NCI-H345 treated with DMSO at 0.1 percent for 48 hours (cell line): Measurements from ENCODE around the gene OR2D2.
"Not testable (repeated sequence)": the region's sequence is repeated elsewhere in the genome, so short reads cannot be mapped to it uniquely, and the experiment has no call there.

ENCODE experiments used
- DNase-seq: peaks from one replicate; lab custom pipeline; 2025; ENCODE audit not compliant: unreplicated experiment; lab: John Stamatoyannopoulos, UW

OR2D2 gene

DNA sequence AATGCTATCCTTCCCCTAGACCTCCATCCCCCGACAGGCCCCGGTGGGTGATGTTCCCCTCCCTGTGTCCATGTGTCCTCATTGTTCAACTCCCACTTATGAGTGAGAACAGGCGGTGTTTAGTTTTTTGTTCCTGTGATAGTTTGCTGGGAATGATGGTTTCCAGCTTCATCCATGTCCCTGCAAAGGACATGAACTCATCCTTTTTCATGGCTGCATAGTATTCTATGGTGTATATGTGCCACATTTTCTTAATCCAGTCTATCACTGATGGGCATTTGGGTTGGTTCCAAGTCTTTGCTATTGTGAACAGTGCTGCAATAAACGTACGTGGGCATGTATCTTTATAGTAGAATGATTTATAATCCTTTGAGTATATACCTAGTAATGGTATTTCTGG is 4.6 kb downstream of the OR2D2 start:
- not testable (repeated sequence) for DNase-seq

DNA sequence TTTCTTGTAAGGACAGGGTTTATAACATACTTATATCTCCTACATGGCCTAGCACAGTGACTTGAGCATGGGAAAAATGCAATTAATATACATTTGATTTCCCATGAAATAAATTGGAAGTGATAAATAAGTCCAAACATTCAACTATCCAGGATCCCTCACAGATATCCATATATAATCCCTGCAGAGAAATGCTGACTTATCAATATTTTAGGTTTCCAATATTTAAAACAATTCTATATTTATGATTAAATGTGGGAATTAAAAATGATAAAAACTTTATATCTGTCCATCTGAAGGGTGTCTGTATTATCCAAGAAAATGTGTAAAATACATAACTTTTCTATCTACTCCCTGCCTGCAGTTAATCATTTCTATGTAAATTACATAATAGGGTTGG is 9.5 kb downstream of the OR2D2 start:
- no peak for DNase-seq

DNA sequence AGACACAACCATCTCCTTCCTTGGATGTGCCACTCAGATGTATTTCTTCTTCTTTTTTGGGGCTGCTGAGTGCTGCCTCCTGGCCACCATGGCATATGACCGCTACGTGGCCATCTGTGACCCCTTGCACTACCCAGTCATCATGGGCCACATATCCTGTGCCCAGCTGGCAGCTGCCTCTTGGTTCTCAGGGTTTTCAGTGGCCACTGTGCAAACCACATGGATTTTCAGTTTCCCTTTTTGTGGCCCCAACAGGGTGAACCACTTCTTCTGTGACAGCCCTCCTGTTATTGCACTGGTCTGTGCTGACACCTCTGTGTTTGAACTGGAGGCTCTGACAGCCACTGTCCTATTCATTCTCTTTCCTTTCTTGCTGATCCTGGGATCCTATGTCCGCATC is 15.4 kb downstream of the OR2D2 start:
- no peak for DNase-seq

DNA sequence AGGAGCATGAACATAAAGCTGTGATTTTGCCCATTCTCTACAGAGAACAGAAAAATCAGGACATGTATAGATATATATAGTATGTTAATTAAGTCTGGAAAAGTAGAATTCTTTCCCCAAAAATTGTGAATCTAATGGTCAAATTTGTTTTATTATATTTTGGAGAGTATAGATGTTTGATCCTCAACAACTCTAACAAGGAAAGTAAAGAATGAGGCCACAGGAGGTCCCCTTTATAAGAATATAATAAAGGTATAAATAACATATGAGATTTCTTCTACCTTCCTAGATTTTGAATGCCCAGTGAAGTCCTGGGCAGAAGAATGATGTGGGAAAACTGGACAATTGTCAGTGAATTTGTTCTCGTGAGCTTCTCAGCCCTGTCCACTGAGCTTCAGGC is 16.0 kb downstream of the OR2D2 start, which contains the start of gene OR10A4:
TSS of gene OR10A4 (plus strand) at position 301 of the 400 bp plus-strand sequence. CDS start at position 324, 23 bp downstream.
- DNase-seq = no peak

DNA sequence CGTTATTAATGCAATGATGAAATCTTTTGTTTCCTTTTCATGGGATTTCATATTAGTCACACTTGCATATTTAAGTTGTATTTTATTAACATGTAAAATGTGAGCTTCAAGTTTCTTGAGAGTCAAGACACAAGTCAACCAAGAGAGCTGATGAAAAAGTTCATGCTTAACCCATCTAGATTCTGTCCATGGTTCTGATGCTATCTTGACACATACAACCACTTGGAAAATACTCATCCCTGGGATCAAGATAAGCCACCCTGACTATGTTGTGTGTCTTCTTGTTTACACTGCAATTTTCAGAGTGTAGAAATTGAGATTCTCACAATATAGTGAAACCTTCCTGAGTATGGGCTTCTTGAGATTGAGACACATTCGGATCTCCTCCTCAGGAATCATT is 16.5 kb downstream of the OR2D2 start:
- DNase-seq = no peak

DNA sequence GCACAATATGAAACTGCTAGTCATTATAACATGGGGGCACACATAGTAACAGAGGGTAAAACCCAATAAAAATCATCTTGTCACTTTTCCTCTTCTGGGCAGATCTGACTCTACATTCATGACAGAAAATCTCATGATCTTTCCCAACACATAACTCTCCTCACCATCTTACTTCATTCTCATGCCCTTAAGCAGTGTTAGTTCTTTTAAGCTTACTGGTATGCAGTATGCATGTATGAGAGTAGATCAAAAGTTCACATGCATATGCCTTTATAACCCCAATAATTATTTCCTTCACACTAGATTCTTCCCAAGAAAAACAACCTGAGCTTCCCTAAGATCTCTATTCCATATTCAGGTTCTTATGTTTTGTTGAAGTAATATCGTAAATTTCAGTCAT is 21.0 kb downstream of the OR2D2 start:
- DNase-seq = no peak

DNA sequence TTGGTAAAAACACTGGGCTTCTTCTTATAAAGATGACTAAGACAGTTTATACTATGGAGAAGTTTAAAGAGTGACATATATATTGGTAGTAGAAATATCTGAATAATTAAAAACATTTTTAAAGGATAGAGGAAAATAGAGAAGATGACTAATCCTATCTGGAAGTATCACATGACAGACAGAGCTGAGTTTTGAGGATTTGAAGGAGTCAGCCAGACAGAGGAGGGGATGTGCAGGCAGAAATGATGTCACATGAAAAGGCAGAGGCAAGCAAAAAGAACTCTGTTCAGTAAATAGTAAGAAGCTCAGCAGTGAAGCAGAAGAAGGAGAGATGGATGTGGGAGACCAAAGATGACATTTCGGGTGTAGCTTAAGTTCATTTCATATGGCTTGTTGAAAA is 27.9 kb downstream of the OR2D2 start:
- DNase-seq = no peak

DNA sequence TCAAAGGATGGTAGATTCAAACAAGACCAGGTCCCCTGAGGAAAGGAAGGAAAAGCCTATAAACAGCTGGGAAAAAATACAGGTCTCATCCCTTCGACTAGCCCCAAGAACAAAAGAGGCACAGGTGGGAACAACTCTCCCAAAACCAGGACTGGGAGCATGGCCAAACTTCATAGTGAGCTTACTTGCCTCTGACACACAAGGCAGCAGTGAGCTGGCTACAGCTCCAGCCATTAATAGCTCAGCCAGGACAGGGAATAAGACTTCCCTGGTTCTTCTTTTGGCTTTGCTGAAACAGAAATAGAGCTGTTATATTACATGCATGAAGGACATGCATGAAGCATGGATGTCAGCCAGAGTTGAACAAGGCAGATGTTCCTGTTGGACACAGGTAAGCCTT is 29.3 kb downstream of the OR2D2 start, which contains the start of gene OR10A2:
TSS of gene OR10A2 (plus strand) at position 97 of the 400 bp plus-strand sequence. CDS start 6,698 bp downstream, outside the sequence.
- no peak for DNase-seq

DNA sequence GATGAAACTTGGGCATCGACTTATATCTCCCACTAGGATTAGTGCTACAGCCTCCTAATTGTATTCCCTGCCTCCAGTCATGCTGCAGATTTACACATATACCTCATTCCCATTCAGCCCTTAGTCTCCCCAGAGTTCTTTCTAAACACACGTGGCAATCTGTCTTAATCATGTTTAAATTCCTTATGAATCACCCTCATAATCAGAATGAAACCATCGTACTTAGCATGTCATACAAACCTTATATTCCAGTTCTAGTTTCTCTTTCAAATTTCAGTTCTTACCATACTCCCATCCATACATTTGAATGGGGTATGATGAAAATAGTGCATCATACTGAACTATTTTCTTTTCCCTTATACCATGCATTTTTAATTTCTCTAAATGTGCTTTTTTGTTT is 35.4 kb downstream of the OR2D2 start:
- no peak for DNase-seq

DNA sequence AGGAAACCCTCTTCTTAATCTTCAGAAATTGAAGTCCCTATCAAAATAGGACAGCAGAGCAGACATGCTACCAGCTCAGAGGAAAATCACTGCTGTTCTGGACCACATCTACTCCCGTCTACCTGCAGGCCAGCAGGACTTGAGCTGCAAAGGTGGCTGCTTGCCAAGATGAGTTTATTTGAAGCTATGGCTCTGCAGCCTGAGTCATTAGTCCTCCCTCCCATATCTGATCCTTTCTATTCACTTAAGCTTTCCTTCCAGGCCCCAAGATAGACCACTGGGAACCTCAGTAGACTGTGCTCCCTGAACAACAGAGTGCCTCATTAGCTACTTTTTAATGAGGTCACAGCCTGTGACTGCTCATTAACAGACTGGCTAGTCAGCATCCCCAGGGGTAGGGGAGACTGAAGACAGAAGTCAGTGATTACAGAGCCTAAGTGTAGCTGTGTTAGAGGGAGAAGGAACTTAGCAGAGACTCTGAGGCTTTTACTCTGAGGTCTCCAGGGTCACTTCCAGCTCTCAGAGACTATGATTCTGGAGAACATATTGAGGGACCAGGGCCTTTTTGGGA is 36.2 kb downstream of the OR2D2 start:
- no peak for DNase-seq

DNA sequence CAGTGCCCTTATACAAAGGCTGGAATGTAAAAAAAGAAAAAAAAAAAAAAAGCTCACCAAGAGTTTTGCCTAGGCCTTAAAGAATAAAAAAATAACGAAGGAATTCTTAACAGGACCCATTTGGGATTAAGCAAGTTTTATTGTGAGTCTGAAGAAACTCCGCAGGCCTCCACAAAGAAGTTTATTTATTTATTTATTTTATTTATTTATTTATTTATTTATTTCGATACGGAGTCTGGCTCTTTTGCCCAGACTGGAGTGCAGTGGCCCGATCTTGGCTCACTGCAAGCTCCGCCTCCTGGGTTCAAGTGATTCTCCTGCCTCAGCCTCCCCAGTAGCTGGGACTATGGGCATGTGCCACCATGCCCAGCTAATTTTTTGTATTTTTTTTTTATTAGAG is 37.5 kb downstream of the OR2D2 start:
- DNase-seq = not testable (repeated sequence)

DNA sequence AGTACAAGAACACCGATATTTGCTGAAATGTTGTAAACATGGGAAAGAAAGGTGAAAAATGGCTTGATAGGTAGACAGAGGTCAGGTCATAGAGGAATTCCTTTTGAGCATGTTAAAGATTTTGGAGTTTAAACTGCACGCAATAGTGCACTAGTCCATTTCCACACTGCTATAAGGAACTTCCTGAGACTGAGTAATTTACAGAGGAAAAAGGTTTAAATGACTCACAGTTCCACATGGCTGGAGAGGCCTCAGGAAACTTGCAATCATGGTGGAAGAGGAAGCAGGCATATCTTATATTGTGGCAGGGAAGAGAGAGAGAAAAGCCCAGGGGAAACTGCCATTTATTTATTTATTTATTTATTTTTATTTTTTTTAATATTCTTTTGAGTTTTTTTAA is 41.8 kb downstream of the OR2D2 start:
- DNase-seq = no peak

DNA sequence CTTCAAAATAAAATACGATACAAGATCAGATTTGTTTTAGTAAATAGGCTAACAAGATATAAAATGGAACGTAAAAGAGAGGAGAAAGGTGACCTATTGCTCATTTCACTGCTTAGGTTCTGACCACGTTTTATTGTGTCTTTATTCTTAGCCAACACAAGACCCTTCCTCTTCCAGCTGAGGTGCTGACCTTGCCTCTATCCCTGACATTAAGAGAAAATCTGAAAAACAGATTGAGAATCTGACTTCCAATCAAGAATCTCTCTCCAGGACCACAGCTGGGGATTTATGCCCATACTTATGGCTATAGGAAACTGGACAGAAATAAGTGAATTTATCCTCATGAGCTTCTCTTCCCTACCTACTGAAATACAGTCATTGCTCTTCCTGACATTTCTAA is 46.9 kb downstream of the OR2D2 start, which contains the start of gene OR10A5:
TSS of gene OR10A5 (plus strand) at position 301 of the 400 bp plus-strand sequence. CDS start at position 301, 0 bp downstream.
- DNase-seq = no peak

DNA sequence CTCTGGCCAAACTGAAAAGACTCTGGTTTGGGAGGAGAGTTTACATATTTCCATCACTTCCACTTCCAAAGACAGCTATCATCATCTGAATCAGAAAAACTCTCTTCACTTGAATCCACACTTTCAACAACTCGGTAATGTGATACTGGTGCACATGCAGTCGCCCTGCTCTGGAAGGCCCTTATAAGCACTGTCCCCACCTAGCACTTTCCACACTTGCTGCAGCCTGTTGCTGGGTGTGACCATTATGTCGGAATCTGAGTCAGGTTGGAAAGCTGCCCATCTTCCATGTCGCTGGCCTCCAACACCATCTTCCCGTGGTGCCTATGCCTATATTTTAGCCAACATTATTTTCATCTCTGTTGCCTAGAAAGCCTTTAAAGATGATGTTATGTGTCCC is 47.9 kb downstream of the OR2D2 start:
- no peak for DNase-seq

DNA sequence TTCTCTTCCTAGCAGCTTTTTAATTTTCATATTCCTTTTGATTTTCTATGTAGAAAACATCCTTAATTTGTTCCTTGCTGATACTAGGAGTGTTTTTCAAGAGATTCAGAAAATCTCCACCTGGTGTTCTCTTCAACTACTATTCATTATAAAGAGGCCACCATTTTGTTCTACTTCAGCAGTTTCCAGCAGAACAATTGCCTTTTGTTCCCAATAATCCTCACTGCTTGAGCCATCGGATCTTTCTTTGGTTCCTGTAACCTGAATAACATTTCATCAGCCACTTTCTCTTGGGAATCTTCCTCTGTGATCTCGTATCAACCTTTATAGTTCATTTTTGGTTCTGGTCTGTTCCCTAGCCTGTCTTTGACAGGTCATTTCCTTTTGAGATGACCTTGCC is 48.6 kb downstream of the OR2D2 start:
- no peak for DNase-seq

DNA sequence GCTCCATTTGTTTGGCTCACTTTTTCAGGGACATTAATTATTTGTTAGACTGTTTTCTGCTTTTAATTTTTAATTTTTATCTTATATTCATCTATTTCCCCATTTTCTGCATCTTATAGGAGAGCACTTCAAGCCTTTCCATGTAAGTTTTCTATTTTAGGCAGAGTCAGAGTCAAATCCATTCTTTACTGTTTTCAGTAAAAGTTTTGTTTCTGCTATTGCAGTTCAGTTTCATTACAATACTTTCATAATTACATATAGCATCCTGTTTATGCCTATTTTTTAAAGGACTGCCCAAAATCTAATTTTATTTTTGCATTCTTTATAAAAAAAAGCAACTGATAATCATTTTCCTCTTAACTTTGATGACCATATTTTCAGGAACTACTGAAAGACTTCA is 50.6 kb downstream of the OR2D2 start:
- no peak for DNase-seq
